Endothelial cell of umbilical vein (primary cell): ENCODE measurements around the gene FMNL2. TPM values are rescaled to one million over a fixed set of nuclear protein-coding genes. Genes with fewer than 3 reads are reported as not detected.

ENCODE experiments used
- BruUV-seq: library from RNA; stranded (reverse); fragments of 400-500 nt; replicated peaks from 2 replicates; lab custom pipeline; 2021; lab: Mats Ljungman, UMichigan
- CTCF ChIA-PET: fragments of 300-600, 350-600 bp; sonication (Branson Sonifier 250); formaldehyde crosslinking; loops from one replicate; lab custom pipeline; 2021; ENCODE audit warnings: antibody characterized with exemption, inconsistent platforms; lab: Charles Lee
- POLR2A ChIA-PET: fragments of 300-600, 350-600 bp; sonication (Branson Sonifier 250); formaldehyde crosslinking; loops from one replicate; lab custom pipeline; 2021; ENCODE audit warnings: antibody characterized with exemption, inconsistent platforms; lab: Charles Lee
- DNase-seq: peaks from one replicate; pipeline ENCODE4 v3.0.0-alpha.2; 2011; ENCODE audit warnings: low read depth, low spot score
- FAIRE-seq: peaks from 2 replicates; lab custom pipeline; 2011; peaks lifted over from hg19 to GRCh38; lab: Jason Lieb, UNC
- H2AFZ ChIP-seq: 2 replicates; pipeline ENCODE4 v1.6.0; 2012; ENCODE audit warnings: low read depth, low read length, control low read depth, inconsistent platforms
- H3K27ac ChIP-seq: 2 replicates; pipeline ENCODE4 v1.5.1; 2011; ENCODE audit warnings: low read depth, mild to moderate bottlenecking, control low read depth, low read length, moderate library complexity; ENCODE audit not compliant: insufficient read depth
- H3K27me3 ChIP-seq, 2 experiments: 2 replicates each; pipeline versions ENCODE4 v1.6.0 to v1.6.1; 2011; ENCODE audit warnings: low read length in 2 of 2, mixed read lengths in 1 of 2; ENCODE audit not compliant: control insufficient read depth in 2 of 2, insufficient read depth in 2 of 2
- H3K36me3 ChIP-seq, 2 experiments: 2 replicates in 1 of 2; 3 replicates in 1 of 2; pipeline ENCODE4 v1.5.1; 2011; ENCODE audit warnings: low read length in 2 of 2, mild to moderate bottlenecking in 1 of 2, moderate library complexity in 1 of 2; ENCODE audit not compliant: control insufficient read depth in 2 of 2, insufficient read depth in 2 of 2; ENCODE audit errors: extremely low read depth in 1 of 2
- H3K4me1 ChIP-seq: 3 replicates; pipeline ENCODE4 v1.5.1; 2011; ENCODE audit warnings: mild to moderate bottlenecking, low read length; ENCODE audit not compliant: control insufficient read depth, insufficient read depth; ENCODE audit errors: extremely low read depth
- H3K4me2 ChIP-seq: 2 replicates; pipeline ENCODE4 v1.6.1; 2011; ENCODE audit warnings: low read length, control low read depth, mixed read lengths; ENCODE audit not compliant: insufficient read depth
- H3K4me3 ChIP-seq, 3 experiments: fragments of 200-600 bp in 1 of 3; sonication (generic), shearing (Covaris generic) in 1 of 3; replicated peaks in 1 of 3; 2 replicates each; pipeline ENCODE4 v1.5.1; 2011 to 2016; ENCODE audit warnings: control low read depth in 3 of 3, low read length in 3 of 3, mild to moderate bottlenecking in 2 of 3, inconsistent platforms in 1 of 3, low read depth in 1 of 3, moderate library complexity in 1 of 3; ENCODE audit not compliant: insufficient read depth in 1 of 3
- H3K79me2 ChIP-seq: 2 replicates; pipeline ENCODE4 v1.6.0; 2012; ENCODE audit warnings: low read length, inconsistent platforms; ENCODE audit not compliant: control insufficient read depth, insufficient read depth
- H3K9ac ChIP-seq: replicated peaks from 2 replicates; pipeline ENCODE3; 2011; ENCODE audit warnings: low read length, control low read depth; ENCODE audit not compliant: insufficient read depth; ENCODE audit errors: extremely low read depth
- H3K9me1 ChIP-seq: replicated peaks from 3 replicates; pipeline ENCODE4 v1.6.0; 2011; ENCODE audit warnings: mild to moderate bottlenecking, low read length; ENCODE audit not compliant: control insufficient read depth, insufficient read depth; ENCODE audit errors: extremely low read depth
- H3K9me3 ChIP-seq: replicated peaks from 2 replicates; pipeline ENCODE4 v1.5.1; 2012; ENCODE audit warnings: low read length, inconsistent platforms; ENCODE audit not compliant: control insufficient read depth, insufficient read depth
- H4K20me1 ChIP-seq: replicated peaks from 2 replicates; pipeline ENCODE3; 2011; ENCODE audit warnings: mild to moderate bottlenecking, low read length; ENCODE audit not compliant: control insufficient read depth, insufficient read depth; ENCODE audit errors: extremely low read depth
- CTCF ChIP-seq, 2 donors: IDR thresholded peaks; 1 replicate in 1 of 2; 2 replicates in 1 of 2; pipeline ENCODE4 v1.5.1; 2011; ENCODE audit warnings: low read length in 2 of 2, mild to moderate bottlenecking in 2 of 2, moderate library complexity in 2 of 2, control low read depth in 1 of 2, inconsistent platforms in 1 of 2, low read depth in 1 of 2; ENCODE audit not compliant: insufficient read depth in 1 of 2; ENCODE audit errors: extremely low read depth in 1 of 2
- EZH2 ChIP-seq: IDR thresholded peaks from 2 replicates; pipeline ENCODE4 v1.6.1; 2012; ENCODE audit warnings: borderline replicate concordance, low read depth, mild to moderate bottlenecking, moderate library complexity, low read length, inconsistent platforms; ENCODE audit not compliant: severe bottlenecking
- FOS ChIP-seq: IDR thresholded peaks from 2 replicates; pipeline ENCODE4 v1.6.1; 2011; ENCODE audit warnings: mild to moderate bottlenecking, low read length, moderate library complexity, borderline replicate concordance; ENCODE audit not compliant: insufficient read depth
- GATA2 ChIP-seq: IDR thresholded peaks from 2 replicates; pipeline ENCODE4 v1.7.0; 2011; ENCODE audit warnings: low read depth, mild to moderate bottlenecking, moderate library complexity, mixed read lengths, low read length; ENCODE audit not compliant: insufficient read length, insufficient read depth
- JUN ChIP-seq: IDR thresholded peaks from 2 replicates; pipeline ENCODE4 v1.6.1; 2011; ENCODE audit warnings: borderline replicate concordance, low read depth; ENCODE audit not compliant: insufficient read length, insufficient read depth
- MYC ChIP-seq: IDR thresholded peaks from one replicate; pipeline ENCODE4 v1.6.1; 2011; ENCODE audit warnings: mild to moderate bottlenecking, low read depth, low read length
- POLR2A ChIP-seq: IDR thresholded peaks from 2 replicates; pipeline ENCODE4 v1.6.1; 2012; ENCODE audit warnings: low read depth, mild to moderate bottlenecking, control low read depth, low read length
- POLR2AphosphoS5 ChIP-seq: IDR thresholded peaks from 2 replicates; pipeline ENCODE4 v1.6.1; 2012; ENCODE audit warnings: low read depth, mild to moderate bottlenecking, control low read depth, low read length, moderate library complexity; ENCODE audit not compliant: insufficient read depth
- dilution Hi-C: fragments of 300-500 bp; cut with MboI; formaldehyde crosslinking; loops from one replicate; pipeline ENCODE4 v1.15.0; 2019; ENCODE audit warnings: low sequenced_read_pairs; ENCODE audit not compliant: extremely low pct_ligation_motif_present
- intact Hi-C: fragments of 100-400 bp; cut with micrococcal nuclease; formaldehyde crosslinking; loops from one replicate; pipeline ENCODE4 v1.10.0; 2022
- polyA plus RNA-seq, 4 experiments: library from polyadenylated mRNA; depleted of rRNA in 3 of 4; stranded (reverse) in 3 of 4; unstranded in 1 of 4; fragments of >200 nt; gene quantifications; 2 replicates each; pipeline versions ENCODE4 v1.2.1 to v1.2.3, GENCODE V29; 2011 to 2012; ENCODE audit warnings: missing spikeins in 1 of 4
- total RNA-seq: library from RNA; stranded (reverse); gene quantifications from 2 replicates; pipeline ENCODE4 v1.2.3, GENCODE V29; 2021
- TF ChIP-seq, protein P1 (sequence below): IDR thresholded peaks from 2 replicates; pipeline ENCODE4 v1.6.1; 2011; ENCODE audit not compliant: insufficient read depth, insufficient read length

The FMNL2 gene
- total and polyA plus RNA-seq, 2 donors (not counting 3 experiments of a cell fraction or from before 2014, with no cell fraction given), result 8.3 to 28.0 TPM

DNA sequence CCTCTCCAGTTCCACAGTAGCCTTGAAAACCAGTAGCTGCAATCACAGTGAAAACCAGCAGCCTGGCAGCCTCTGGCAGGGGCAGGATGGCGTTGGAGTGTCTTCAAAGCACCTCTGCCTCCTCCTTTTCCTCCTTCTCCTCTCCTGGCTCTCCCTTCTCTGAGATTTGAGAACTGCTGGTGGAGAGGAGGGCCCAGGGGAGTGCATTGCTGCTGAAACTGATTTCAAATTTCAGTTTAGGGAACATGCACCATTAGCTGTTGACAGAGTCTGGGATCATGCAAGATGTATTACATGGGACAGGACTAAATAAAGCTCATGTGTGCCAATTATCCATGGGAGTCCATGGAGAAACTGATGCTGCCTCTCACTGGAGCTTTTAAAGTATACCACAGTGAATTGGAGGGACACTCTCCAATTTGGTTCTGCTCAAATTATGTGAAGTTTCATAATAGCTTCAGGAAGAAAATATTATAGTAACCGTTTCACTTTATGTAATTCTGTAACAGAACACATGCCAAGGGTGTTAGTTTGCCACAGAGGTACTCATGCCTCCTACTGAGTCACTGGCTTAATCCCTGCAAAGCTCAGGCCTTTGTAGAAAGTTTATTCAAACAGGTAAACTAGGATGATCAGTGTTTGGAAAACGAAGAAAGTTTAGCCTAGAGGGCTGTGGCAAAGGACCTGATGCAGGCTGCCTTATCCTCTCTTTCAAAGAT lies 236.2 kb downstream of the FMNL2 start:
- Histone ChIP-seq H2AFZ (no peak overlapping the region), H3K27ac (no peak overlapping the region), H4K20me1 (no peaks in the 10 kb centered on the region), H3K27me3 (no peaks in the 10 kb centered on the region), H3K79me2 (no peaks in the 10 kb centered on the region), H3K4me3 (no peak overlapping the region), H3K9ac (no peak overlapping the region), H3K4me2 (no peak overlapping the region), H3K36me3 (no peaks in the 10 kb centered on the region), H3K9me1 (no peaks in the 10 kb centered on the region), H3K4me1 (no peaks in the 10 kb centered on the region), H3K9me3 (no peaks in the 10 kb centered on the region)
- FAIRE-seq, result no peak
- dilution Hi-C loops (no loop called here), intact Hi-C loops (no loop called here)
- no peak for DNase-seq
- CTCF ChIA-PET, result interaction anchor here (1.2 to 1.5 kb wide), 2 partner anchors 11 to 40 kb away, joined by 3 to 5 read pairs; no protein-coding TSS in a partner anchor
- POLR2A ChIA-PET, result no interaction called here
- BruUV-seq, result no TSS peak
- TF ChIP-seq FOS (no peak), EZH2 (no peak), POLR2A (no peak), GATA2 (no peak), MYC (no peak), POLR2AphosphoS5 (no peak), JUN (no peak), CTCF (IDR thresholded peaks at IDR 0.05; ENCODE audit: extremely low read depth in 1 of 2, insufficient read depth in 1 of 2, low read depth in 1 of 2, low read length in 2 of 2) (no peak)
- TF ChIP-seq, protein P1, sequence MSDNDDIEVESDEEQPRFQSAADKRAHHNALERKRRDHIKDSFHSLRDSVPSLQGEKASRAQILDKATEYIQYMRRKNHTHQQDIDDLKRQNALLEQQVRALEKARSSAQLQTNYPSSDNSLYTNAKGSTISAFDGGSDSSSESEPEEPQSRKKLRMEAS, result no peak
